HG03039 (cell line): ENCODE measurements around the gene ZNF211.

Source experiments
- ATAC-seq: cut with Tn5 transposase; IDR thresholded peaks from one replicate; pipeline ENCODE4 v1.9.1; 2021; ENCODE audit warnings: mild to moderate bottlenecking, moderate library complexity; ENCODE audit not compliant: unreplicated experiment

Gene ZNF211

GRCh38 chr19:57655443-57655842 is 22.5 kb downstream of the ZNF211 start:
- no peak for ATAC-seq

- no peak for ATAC-seq
Measured at GRCh38 chr19:57656346-57656745, 23.4 kb downstream of the ZNF211 start.

DNA sequence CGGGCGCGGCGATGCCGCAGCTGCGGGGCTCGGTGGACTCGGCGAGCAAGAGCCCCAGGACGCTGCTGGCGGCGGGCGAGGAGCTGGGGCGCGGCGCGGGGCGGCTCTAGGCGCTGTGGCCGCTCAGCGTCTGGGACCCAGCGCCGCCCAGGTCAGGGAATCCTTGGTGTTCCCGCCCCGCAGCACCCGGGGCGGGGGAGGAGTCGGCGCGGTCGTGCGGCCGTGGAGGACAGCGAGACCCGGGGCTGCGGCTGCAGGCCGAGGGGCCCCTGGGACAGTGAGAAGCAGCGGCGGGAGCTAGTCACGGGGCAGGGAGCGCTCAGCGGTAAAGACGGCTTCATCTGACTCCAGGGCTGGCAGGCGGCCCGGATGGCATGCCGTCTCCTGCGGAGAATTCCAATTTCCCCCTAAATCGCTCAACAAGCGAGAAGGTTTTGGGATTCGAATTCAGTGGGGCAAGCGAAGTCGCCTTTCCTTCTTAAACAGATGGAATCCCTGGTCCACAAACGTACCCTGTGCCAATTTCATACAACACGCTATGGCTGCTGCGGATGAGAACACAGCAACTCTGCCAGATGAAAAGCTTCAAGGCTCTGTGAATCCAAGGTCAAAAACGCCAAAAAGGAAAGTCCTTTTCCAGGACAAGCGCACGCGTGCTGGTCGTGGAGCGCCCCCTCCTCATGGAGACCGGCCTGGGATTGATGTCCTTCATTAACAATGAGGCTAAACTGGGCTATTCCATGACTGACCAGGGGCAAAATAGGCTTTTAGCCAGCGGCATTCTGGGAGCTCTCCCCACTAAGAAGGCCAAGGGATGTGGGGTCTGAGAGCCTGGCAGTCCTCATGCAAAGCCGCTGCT is 31.5 kb downstream of the ZNF211 start:
- no peak for ATAC-seq

DNA sequence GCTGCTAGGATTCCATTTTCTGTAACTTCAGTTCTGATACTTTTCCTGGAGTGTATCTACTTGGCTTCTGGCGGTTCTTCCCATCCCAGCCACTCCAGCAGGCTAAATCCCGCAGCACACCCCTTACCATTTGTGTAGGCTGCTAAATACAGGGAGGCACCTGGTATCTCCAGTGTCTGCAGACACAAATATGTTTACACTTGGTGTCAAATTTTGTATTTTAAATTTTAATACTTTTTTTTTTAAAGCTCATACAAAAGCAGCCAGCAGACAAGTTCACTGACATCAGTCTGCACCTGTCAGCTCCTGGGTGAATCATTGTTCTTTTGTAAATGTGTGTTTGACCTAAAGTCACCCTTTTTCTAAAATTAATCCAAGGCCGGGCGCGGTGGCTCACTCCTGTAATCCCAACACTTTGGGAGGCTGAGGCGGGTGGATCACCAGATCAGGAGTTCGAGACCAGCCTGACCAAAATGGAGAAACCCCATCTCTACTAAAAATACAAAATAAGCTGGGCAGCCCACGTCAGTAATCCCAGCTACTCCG is 32.4 kb downstream of the ZNF211 start:
- ATAC-seq: no peak

- ATAC-seq: no peak
Measured at GRCh38 chr19:57667228-57667627, 34.3 kb downstream of the ZNF211 start.

- no peak for ATAC-seq
Measured at GRCh38 chr19:57668635-57669034, 35.7 kb downstream of the ZNF211 start, which contains the start of gene ZSCAN4. Gene ZSCAN4 (plus strand): TSS chr19:57668935. CDS start chr19:57676146, 7,211 bp downstream.

DNA sequence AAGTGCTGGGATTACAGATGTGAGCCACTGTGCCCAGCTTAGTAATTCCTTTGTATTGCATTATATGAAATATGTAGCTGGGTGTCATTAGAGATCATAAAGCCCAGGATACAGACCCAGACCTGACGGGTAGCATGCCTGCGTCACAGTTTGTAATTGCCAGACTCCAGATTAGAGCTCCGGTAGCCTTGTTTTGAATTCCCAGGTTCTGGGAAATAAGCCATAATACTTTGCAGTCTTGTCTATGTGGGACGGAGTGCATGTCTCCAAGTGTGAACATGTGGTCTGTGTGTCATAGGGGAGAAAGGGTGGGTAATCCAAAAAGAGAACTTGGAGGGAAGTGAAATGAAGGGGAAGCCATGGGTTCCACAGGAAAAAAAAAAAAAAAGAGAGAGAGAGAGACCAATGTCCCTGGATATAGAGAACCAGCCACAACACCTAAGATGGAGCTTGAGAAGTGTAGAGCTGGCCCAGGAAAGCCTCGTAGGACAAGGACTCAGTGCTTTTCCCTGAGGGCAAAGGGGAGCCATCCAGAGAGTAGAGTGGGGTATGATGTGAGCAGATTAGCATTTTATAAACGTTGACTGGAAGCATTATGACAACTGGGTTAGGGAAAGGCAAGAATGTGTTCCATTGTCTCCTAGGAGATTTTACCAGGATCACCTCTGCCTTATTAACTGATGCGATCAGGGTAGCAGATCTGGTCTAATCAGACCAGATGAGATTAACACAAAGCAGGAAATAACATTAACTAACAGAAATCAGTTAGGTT is 38.3 kb downstream of the ZNF211 start:
- ATAC-seq: no peak

GRCh38 chr19:57672466-57672865 is 39.5 kb downstream of the ZNF211 start:
- ATAC-seq: no peak

DNA sequence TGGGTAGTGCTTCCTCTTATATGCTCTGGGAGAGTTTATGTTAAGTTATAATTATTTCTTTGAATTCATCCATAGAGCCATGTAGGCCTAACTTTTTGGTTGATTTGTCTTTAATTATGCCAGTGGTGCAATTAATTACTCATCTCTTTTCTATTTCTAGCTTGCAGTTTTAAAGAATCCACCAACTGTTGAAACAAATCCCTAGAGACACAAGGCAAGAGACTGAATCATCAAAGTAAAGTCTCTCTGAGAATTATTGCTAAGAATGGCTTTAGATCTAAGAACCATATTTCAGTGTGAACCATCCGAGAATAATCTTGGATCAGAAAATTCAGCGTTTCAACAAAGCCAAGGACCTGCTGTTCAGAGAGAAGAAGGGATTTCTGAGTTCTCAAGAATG is 42.9 kb downstream of the ZNF211 start:
- no peak for ATAC-seq

- ATAC-seq: no peak
Measured at GRCh38 chr19:57682226-57682766, 49.3 kb downstream of the ZNF211 start.

DNA sequence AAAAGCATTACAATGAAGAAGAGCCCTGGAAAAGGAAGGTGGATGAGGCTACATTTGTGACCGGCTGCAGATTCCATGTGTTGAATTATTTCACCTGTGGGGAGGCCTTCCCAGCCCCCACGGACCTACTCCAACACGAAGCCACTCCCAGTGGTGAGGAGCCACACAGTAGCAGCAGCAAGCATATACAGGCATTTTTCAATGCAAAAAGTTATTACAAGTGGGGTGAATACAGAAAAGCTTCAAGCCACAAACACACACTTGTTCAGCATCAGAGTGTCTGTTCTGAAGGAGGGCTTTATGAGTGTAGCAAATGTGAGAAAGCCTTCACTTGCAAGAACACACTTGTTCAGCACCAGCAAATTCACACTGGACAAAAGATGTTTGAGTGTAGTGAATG is 53.8 kb downstream of the ZNF211 start:
- ATAC-seq: no peak

GRCh38 chr19:57687363-57688010 is 54.5 kb downstream of the ZNF211 start:
- ATAC-seq: no peak

GRCh38 chr19:57688011-57688763 is 55.2 kb downstream of the ZNF211 start:
- no peak for ATAC-seq

GRCh38 chr19:57689750-57690149 is 56.8 kb downstream of the ZNF211 start:
- ATAC-seq: no peak
